HFFc6 (cell line): ENCODE measurements around the gene ERCC6L2. TPM values are rescaled to one million over a fixed set of nuclear protein-coding genes. Genes with fewer than 3 reads are reported as not detected.

Experiments used
- DNase-seq: peaks from one replicate; pipeline ENCODE4 v3.0.0-alpha.2; 2018
- H3K27ac Mint-ChIP-seq: 2 replicates; pipeline ENCODE4 v1.8.0; 2020; ENCODE audit warnings: mild to moderate bottlenecking, mixed read lengths
- H3K27me3 Mint-ChIP-seq: 2 replicates; pipeline ENCODE4 v1.8.0; 2021; ENCODE audit warnings: mild to moderate bottlenecking, moderate library complexity, mixed read lengths; ENCODE audit not compliant: insufficient read depth
- H3K36me3 Mint-ChIP-seq: 2 replicates; pipeline ENCODE4 v1.8.0; 2021; ENCODE audit warnings: low read depth, mixed read lengths
- H3K4me1 Mint-ChIP-seq: 2 replicates; pipeline ENCODE4 v1.8.0; 2020; ENCODE audit warnings: low read depth, mixed read lengths
- H3K4me3 Mint-ChIP-seq: 2 replicates; pipeline ENCODE4 v1.8.0; 2020; ENCODE audit warnings: mild to moderate bottlenecking, moderate library complexity, mixed read lengths
- H3K9me3 Mint-ChIP-seq: 2 replicates; pipeline ENCODE4 v1.8.0; 2020; ENCODE audit warnings: mild to moderate bottlenecking, mixed read lengths
- CTCF ChIP-seq: fragments of 200-600 bp; sonication (generic); IDR thresholded peaks from 2 replicates; pipeline ENCODE4 v1.5.0; 2021; ENCODE audit warnings: antibody characterized with exemption, mild to moderate bottlenecking
- total RNA-seq, 6 experiments: library from RNA; stranded (reverse); fragmentation: NEBNext Ultra II Directional; extraction: Animal tissue kit (Norgen Biotek cat#: 25700); gene quantifications; 2 replicates in 1 of 6; 3 replicates in 5 of 6; pipeline ENCODE4 v1.2.3, GENCODE V29; 2021

ERCC6L2 gene
- total RNA-seq, 6 experiments from 2014 or later, result 26.2 to 31.4 (median 29.7) TPM

- no peak for DNase-seq
- peaks cover 10% of the 10 kb centered on the region for H3K4me1 Mint-ChIP-seq
- H3K27me3 Mint-ChIP-seq, result 0 out of 2 replicates have a peak, but pooled peaks cover 3% of the 10 kb centered on the region
- H3K36me3 Mint-ChIP-seq, result 0 out of 2 replicates have a peak, but pooled peaks cover 5% of the 10 kb centered on the region
- H3K9me3 Mint-ChIP-seq, result no peaks in the 10 kb centered on the region
- H3K4me3 Mint-ChIP-seq, result no peak overlapping the region
- no peak for TF ChIP-seq CTCF
- H3K27ac Mint-ChIP-seq, result no peak overlapping the region
Observed at GRCh38 chr9:95903398-95903797, 27.9 kb downstream of the ERCC6L2 start.

- Mint-ChIP-seq H3K4me1 (peaks cover 10% of the 10 kb centered on the region), H3K27ac (no peak overlapping the region), H3K4me3 (no peak overlapping the region), H3K9me3 (no peaks in the 10 kb centered on the region), H3K27me3 (0 out of 2 replicates have a peak, but pooled peaks cover 3% of the 10 kb centered on the region), H3K36me3 (no peaks in the 10 kb centered on the region)
- DNase-seq, result no peak
- peak; percentile 50 for TF ChIP-seq CTCF
Observed at GRCh38 chr9:95907794-95908193, 32.3 kb downstream of the ERCC6L2 start.

GRCh38 chr9:95910023-95910707, 34.7 kb downstream of the ERCC6L2 start:
- DNase-seq, result peak; percentile 7
- 0 out of 2 replicates have a peak, but pooled peaks cover 3% of the 10 kb centered on the region for H3K27me3 Mint-ChIP-seq
- TF ChIP-seq CTCF, result no peak
- H3K9me3 Mint-ChIP-seq, result no peaks in the 10 kb centered on the region
- H3K4me3 Mint-ChIP-seq, result no peak overlapping the region
- H3K27ac Mint-ChIP-seq, result no peak overlapping the region
- H3K4me1 Mint-ChIP-seq, result peaks cover 10% of the 10 kb centered on the region
- H3K36me3 Mint-ChIP-seq, result no peaks in the 10 kb centered on the region

GRCh38 chr9:95910770-95911340, 35.4 kb downstream of the ERCC6L2 start:
- H3K27me3 Mint-ChIP-seq, result 0 out of 2 replicates have a peak, but pooled peaks cover 3% of the 10 kb centered on the region
- DNase-seq, result no peak
- H3K27ac Mint-ChIP-seq, result no peak overlapping the region
- H3K4me1 Mint-ChIP-seq, result peaks cover 10% of the 10 kb centered on the region
- peaks cover under 1% of the 10 kb centered on the region; the same call in 1 of the 2 replicates for H3K36me3 Mint-ChIP-seq
- H3K4me3 Mint-ChIP-seq, result no peak overlapping the region
- no peak for TF ChIP-seq CTCF
- no peaks in the 10 kb centered on the region for H3K9me3 Mint-ChIP-seq

GRCh38 chr9:95912773-95913172, 37.3 kb downstream of the ERCC6L2 start:
- H3K27me3 Mint-ChIP-seq, result no peaks in the 10 kb centered on the region
- DNase-seq, result no peak
- H3K4me3 Mint-ChIP-seq, result no peak overlapping the region
- no peaks in the 10 kb centered on the region for H3K9me3 Mint-ChIP-seq
- no peak for TF ChIP-seq CTCF
- H3K4me1 Mint-ChIP-seq, result peaks cover 10% of the 10 kb centered on the region
- peaks cover 11% of the 10 kb centered on the region for H3K36me3 Mint-ChIP-seq
- H3K27ac Mint-ChIP-seq, result no peak overlapping the region
